Cardiac fibroblast (primary cell): Measurements from ENCODE around the gene SLC9A1.

Experiments used
- DNase-seq, 2 donors: peaks; one replicate each; pipeline versions ENCODE4 v3.0.0 to v3.0.0-alpha.2; 2010; ENCODE audit warnings: low read depth in 2 of 2
- H3K4me3 ChIP-seq, 2 donors: replicated peaks in 1 of 2; 1 replicate in 1 of 2; 2 replicates in 1 of 2; pipeline ENCODE4 v1.5.1; 2011; ENCODE audit warnings: low read depth in 2 of 2, low read length in 2 of 2, mild to moderate bottlenecking in 2 of 2, moderate library complexity in 1 of 2
- CTCF ChIP-seq: IDR thresholded peaks from one replicate; pipeline ENCODE4 v1.5.1; 2011; ENCODE audit warnings: low read depth, mild to moderate bottlenecking, low read length, inconsistent platforms

Gene SLC9A1

GRCh38 chr1:27058966-27059669, 95.8 kb downstream of the SLC9A1 start:
- H3K4me3 ChIP-seq: no peak overlapping the region
- TF ChIP-seq CTCF: no peak

GRCh38 chr1:27057801-27058625, 96.9 kb downstream of the SLC9A1 start:
- H3K4me3 ChIP-seq: no peak overlapping the region
- TF ChIP-seq CTCF: no peak
- DNase-seq: peak in 1 of 2 donors; percentile 29

More at GRCh38 chr1:27058966-27059669, 95.8 kb downstream of the SLC9A1 start:
- no peak for DNase-seq

GRCh38 chr1:27057389-27057788, 97.5 kb downstream of the SLC9A1 start:
- no peak overlapping the region for H3K4me3 ChIP-seq
- TF ChIP-seq CTCF: no peak
- no peak for DNase-seq

GRCh38 chr1:27053977-27054753, 100.8 kb downstream of the SLC9A1 start:
- no peak for TF ChIP-seq CTCF
- DNase-seq: no peak
- H3K4me3 ChIP-seq: no peak overlapping the region

GRCh38 chr1:27052527-27052926, 102.4 kb downstream of the SLC9A1 start:
- DNase-seq: no peak
- no peak for TF ChIP-seq CTCF
- no peak overlapping the region for H3K4me3 ChIP-seq

GRCh38 chr1:27049607-27050006, 105.3 kb downstream of the SLC9A1 start:
- no peak for TF ChIP-seq CTCF
- no peak for DNase-seq
- H3K4me3 ChIP-seq: no peak overlapping the region
